ENCODE results near the gene CATSPERB. TPM values are rescaled to one million over a fixed set of nuclear protein-coding genes. Genes with fewer than 3 reads are reported as not detected.

CATSPERB gene
- total RNA-seq, 2 experiments from 2014 or later, result 5.3 to 7.1 TPM

DNA sequence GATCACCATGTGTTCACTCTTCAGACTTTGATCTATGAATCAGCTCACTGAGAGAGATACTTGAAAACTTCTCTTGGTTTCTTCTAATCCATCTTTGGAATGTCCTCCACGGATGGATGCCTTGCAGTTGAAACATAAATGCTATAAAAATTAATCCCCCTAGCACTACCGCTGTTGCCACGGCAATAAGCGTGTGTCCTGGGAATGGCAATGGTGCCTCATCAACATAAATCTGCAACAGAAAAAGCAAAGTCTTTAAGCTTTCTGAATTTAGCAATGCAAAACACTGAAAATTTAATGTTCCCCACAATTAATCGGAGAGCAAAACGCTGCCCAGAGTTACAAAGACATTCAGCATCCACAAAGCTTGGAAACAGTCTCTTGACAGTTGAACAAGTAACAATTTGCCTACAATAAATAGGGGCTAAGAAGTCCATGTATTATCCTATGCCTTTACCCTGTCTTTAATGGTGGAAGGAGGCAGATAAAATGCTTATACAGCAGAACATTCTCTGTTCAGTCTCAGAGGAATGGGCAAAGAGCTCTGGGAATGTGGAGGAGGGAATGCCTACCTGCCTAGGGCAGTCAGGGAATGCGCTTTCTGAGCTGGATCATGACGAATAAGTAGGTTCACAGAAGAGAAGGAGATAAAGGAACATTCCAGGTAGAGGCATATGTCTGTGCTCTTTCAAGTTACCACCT lies 150.9 kb downstream of the CATSPERB start:
- ChIA-PET CTCF (no interaction called here), POLR2A (no interaction called here)
- H3K4me1 ChIP-seq (ENCODE audit: insufficient read depth, low read length), result no peaks in the 10 kb centered on the region
- DNase-seq, result no peak
- no peaks in the 10 kb centered on the region for H3K27me3 ChIP-seq (ENCODE audit: control insufficient read depth in 1 of 2, insufficient read depth in 2 of 2, low read length in 2 of 2)
- H3K9me3 Mint-ChIP-seq, result peaks cover 6% of the 10 kb centered on the region
- TF ChIP-seq CTCF (IDR thresholded peaks at IDR 0.05), result no peak
- no peak for ATAC-seq (ENCODE audit: poor library complexity)
- peaks cover 11% of the 10 kb centered on the region for H3K36me3 Mint-ChIP-seq (ENCODE audit: low read depth)
- no peak overlapping the region for H3K4me3 ChIP-seq (ENCODE audit: low read length)
- H3K9me3 ChIP-seq (ENCODE audit: control insufficient read depth in 1 of 2, insufficient read depth in 1 of 2, low read length in 2 of 2), result peaks cover 5 to 18% of the 10 kb centered on the region in 2 experiments
- H3K27ac ChIP-seq (ENCODE audit: low read depth in 1 of 2, low read length in 2 of 2), result no peak overlapping the region
- no peaks in the 10 kb centered on the region for H3K4me1 Mint-ChIP-seq (ENCODE audit: low read depth)
- H3K4me3 Mint-ChIP-seq, result no peak overlapping the region
- no peaks in the 10 kb centered on the region for H3K27me3 Mint-ChIP-seq
- H3K27ac Mint-ChIP-seq, result no peak overlapping the region
- intact Hi-C loops (cut with DNase I, micrococcal nuclease), result no loop called here
- H3K36me3 ChIP-seq (ENCODE audit: insufficient read depth, low read length), result no peaks in the 10 kb centered on the region

DNA sequence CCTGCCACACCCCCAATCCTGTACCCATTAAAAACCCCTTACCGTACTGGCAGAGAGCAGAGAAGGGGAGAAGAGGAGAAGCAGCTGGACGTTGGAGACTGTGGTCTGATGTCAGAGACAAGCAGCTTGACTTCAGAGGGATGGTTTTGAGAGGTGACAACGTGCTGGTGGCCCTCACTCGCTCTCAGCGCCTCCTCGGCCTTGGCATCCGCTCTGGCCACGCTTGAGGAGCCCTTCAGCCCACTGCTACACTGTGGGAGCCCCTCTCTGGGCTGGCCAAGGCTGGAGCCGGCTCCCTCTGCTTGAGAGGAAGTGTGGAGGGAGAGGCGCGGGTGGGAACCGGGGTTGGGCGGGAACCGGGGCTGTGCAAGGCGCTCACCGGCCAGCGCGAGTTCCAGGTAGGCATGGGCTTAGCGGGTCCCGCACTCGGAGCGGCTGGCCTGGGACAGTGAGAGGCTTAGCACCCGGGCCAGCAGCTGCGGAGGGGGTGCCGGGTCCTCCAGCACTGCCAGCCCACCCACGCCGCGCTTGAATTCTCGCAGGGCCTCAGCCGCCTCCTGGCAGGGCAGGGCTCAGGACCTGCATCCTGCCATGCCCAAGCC lies 154.2 kb downstream of the CATSPERB start:
- Histone ChIP-seq H3K9me3 (ENCODE audit: control insufficient read depth in 1 of 2, insufficient read depth in 1 of 2, low read length in 2 of 2) (peaks cover 0 to 12% of the 10 kb centered on the region in 2 experiments), H3K27ac (ENCODE audit: low read depth in 1 of 2, low read length in 2 of 2) (no peak overlapping the region), H3K27me3 (ENCODE audit: control insufficient read depth in 1 of 2, insufficient read depth in 2 of 2, low read length in 2 of 2) (no peaks in the 10 kb centered on the region), H3K36me3 (ENCODE audit: insufficient read depth, low read length) (no peaks in the 10 kb centered on the region), H3K4me3 (ENCODE audit: low read length) (no peak overlapping the region), H3K4me1 (ENCODE audit: insufficient read depth, low read length) (peaks cover 12% of the 10 kb centered on the region)
- peaks cover 6% of the 10 kb centered on the region for H3K27me3 Mint-ChIP-seq
- ChIA-PET CTCF (no interaction called here), POLR2A (no interaction called here)
- H3K36me3 Mint-ChIP-seq (ENCODE audit: low read depth), result no peaks in the 10 kb centered on the region
- no peak for TF ChIP-seq CTCF (IDR thresholded peaks at IDR 0.05)
- H3K9me3 Mint-ChIP-seq, result no peaks in the 10 kb centered on the region
- no peak overlapping the region for H3K4me3 Mint-ChIP-seq
- H3K4me1 Mint-ChIP-seq (ENCODE audit: low read depth), result peaks cover 13% of the 10 kb centered on the region
- ATAC-seq (ENCODE audit: poor library complexity) (no peak), DNase-seq (no peak)
- H3K27ac Mint-ChIP-seq, result no peak overlapping the region
- intact Hi-C loops (cut with DNase I, micrococcal nuclease), result no loop called here

DNA sequence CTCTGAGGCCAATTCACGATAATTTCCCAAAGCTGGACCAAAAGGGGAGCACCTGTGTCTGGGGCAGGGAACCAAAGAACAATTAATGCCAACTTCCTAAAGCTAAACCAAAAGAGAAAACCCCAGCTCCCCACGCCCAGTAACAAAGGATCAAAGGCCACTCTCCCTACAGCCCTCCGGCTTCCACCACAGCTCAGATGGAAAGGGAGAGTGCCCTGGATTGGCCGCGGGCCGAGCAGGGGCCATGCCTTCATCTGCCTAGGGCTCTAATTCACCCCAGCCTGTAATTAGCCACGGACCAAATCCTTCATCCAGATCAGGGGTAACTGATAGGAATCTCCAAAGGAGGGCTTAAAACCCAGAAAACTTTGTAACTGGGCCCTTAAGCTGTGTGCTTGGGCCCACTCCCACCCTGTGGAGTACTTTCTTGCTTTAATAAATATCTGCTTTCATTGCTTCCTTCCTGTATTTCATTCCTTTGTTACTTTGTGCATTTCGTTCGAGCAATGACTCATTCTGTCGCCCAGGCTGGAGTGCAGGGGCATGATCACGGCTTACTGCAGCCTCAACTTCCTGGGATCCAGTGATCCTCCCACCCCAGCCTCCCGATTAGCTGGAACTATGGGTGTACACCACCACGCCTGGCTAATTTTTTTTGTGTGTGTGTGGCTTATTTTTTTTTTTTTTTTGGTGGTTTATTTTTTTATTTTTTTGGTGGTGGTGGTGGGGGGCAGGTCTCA lies 156.2 kb downstream of the CATSPERB start:
- Histone ChIP-seq H3K27me3 (ENCODE audit: control insufficient read depth in 1 of 2, insufficient read depth in 2 of 2, low read length in 2 of 2) (no peaks in the 10 kb centered on the region), H3K4me1 (ENCODE audit: insufficient read depth, low read length) (peaks cover 12% of the 10 kb centered on the region), H3K36me3 (ENCODE audit: insufficient read depth, low read length) (no peaks in the 10 kb centered on the region), H3K27ac (ENCODE audit: low read depth in 1 of 2, low read length in 2 of 2) (no peak overlapping the region), H3K9me3 (ENCODE audit: control insufficient read depth in 1 of 2, insufficient read depth in 1 of 2, low read length in 2 of 2) (peaks cover 0 to 11% of the 10 kb centered on the region in 2 experiments), H3K4me3 (ENCODE audit: low read length) (no peak overlapping the region)
- no peaks in the 10 kb centered on the region for H3K36me3 Mint-ChIP-seq (ENCODE audit: low read depth)
- CTCF ChIA-PET, result no interaction called here
- no peaks in the 10 kb centered on the region for H3K9me3 Mint-ChIP-seq
- no peak for ATAC-seq (ENCODE audit: poor library complexity)
- intact Hi-C loops (cut with DNase I, micrococcal nuclease), result no loop called here
- H3K27me3 Mint-ChIP-seq, result peaks cover 6% of the 10 kb centered on the region
- no peak for TF ChIP-seq CTCF (IDR thresholded peaks at IDR 0.05)
- H3K4me1 Mint-ChIP-seq (ENCODE audit: low read depth), result peaks cover 13% of the 10 kb centered on the region
- POLR2A ChIA-PET, result interaction anchor here (0.6 kb wide), 1 partner anchor 1514 kb away, joined by 3 read pairs; no protein-coding TSS in a partner anchor
- no peak overlapping the region for H3K4me3 Mint-ChIP-seq
- H3K27ac Mint-ChIP-seq, result no peak overlapping the region
- no peak for DNase-seq
